DMS79 treated with DMSO at 0.1 percent for 48 hours (cell line): ENCODE results near the gene IFNL1.
A peak's percentile ranks its signal among the peaks of the same experiment; 100 is the strongest.
"Not testable (repeated sequence)": the region's sequence is repeated elsewhere in the genome, so short reads cannot be mapped to it uniquely, and the experiment has no call there.

Experiments used
- DNase-seq: peaks from one replicate; lab custom pipeline; 2025; lab: John Stamatoyannopoulos, UW

Gene IFNL1

GRCh38 chr19:39308531-39309304 lies 12.5 kb downstream of the IFNL1 start:
- no peak for DNase-seq

GRCh38 chr19:39309305-39309670 lies 13.1 kb downstream of the IFNL1 start:
- not testable (repeated sequence) for DNase-seq

GRCh38 chr19:39310558-39311311 lies 14.5 kb downstream of the IFNL1 start:
- DNase-seq = no peak

GRCh38 chr19:39314016-39314728 lies 18.0 kb downstream of the IFNL1 start:
- no peak for DNase-seq

- no peak for DNase-seq
Measured at GRCh38 chr19:39315933-39316332, 19.7 kb downstream of the IFNL1 start.

GRCh38 chr19:39316627-39317321 lies 20.6 kb downstream of the IFNL1 start:
- no peak for DNase-seq

GRCh38 chr19:39317476-39317875 lies 21.3 kb downstream of the IFNL1 start:
- DNase-seq = no peak

- DNase-seq = no peak
Measured at GRCh38 chr19:39318071-39318470, 21.9 kb downstream of the IFNL1 start.

GRCh38 chr19:39318690-39319089 lies 22.5 kb downstream of the IFNL1 start:
- no peak for DNase-seq

GRCh38 chr19:39319098-39319891 lies 23.1 kb downstream of the IFNL1 start:
- no peak for DNase-seq

GRCh38 chr19:39319892-39320248 lies 23.7 kb downstream of the IFNL1 start:
- DNase-seq = no peak

- no peak for DNase-seq
Measured at GRCh38 chr19:39321117-39321831, 25.1 kb downstream of the IFNL1 start.

- DNase-seq = no peak
Measured at GRCh38 chr19:39321832-39322176, 25.6 kb downstream of the IFNL1 start.

GRCh38 chr19:39324242-39324842 lies 28.1 kb downstream of the IFNL1 start:
- no peak for DNase-seq

GRCh38 chr19:39325778-39326665 lies 29.8 kb downstream of the IFNL1 start:
- no peak for DNase-seq

- DNase-seq = no peak
Measured at GRCh38 chr19:39327363-39328045, 31.3 kb downstream of the IFNL1 start.

- peak; percentile 45 for DNase-seq
Measured at GRCh38 chr19:39328046-39328705, 32.0 kb downstream of the IFNL1 start.

- no peak for DNase-seq
Measured at GRCh38 chr19:39329948-39330347, 33.7 kb downstream of the IFNL1 start.
